Fibroblast of the conjunctiva (primary cell): ENCODE measurements around the gene STEAP3.
"Not testable (repeated sequence)": the region's sequence is repeated elsewhere in the genome, so short reads cannot be mapped to it uniquely, and the experiment has no call there.

Experiments
- DNase-seq: peaks from one replicate; pipeline ENCODE4 v3.0.0-alpha.2; 2010; ENCODE audit warnings: low read depth

STEAP3 gene

DNA sequence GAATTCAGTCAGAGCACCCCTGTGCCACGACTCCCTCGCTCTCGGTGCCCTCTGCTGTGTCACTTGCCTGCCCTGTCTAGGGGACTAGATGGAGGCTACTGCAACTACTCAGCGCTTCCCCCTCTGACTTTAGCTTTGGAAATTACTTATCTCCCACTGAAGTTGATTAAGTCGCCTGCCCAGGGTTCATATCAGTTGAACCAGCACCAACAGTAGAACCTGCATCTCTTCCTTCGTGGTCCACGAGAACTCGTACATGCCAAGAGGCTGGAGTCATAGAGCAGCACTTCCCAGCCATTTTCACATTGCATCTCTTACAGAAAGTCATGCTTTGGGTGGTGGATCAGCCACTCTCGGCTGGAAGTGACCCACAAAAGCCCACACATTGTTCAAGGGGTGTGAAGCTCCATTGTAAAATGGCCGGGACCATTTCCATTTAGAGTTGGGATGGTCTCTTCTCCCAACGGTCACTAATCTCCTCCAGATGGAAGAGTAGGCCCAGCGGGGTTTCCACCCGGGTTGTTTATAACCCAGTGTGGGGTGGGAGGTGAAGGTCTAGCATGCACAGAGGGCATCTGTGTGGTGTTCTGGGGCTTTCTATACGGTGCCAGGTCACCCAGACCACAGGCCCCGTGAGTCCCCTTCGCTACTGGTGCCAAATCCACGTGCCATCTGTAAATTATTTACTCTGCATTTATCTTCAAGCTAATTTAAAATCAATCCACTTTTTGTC lies 38.0 kb downstream of the STEAP3 start:
- DNase-seq, result no peak

GRCh38 chr2:119263025-119263424 lies 39.4 kb downstream of the STEAP3 start:
- DNase-seq, result no peak

DNA sequence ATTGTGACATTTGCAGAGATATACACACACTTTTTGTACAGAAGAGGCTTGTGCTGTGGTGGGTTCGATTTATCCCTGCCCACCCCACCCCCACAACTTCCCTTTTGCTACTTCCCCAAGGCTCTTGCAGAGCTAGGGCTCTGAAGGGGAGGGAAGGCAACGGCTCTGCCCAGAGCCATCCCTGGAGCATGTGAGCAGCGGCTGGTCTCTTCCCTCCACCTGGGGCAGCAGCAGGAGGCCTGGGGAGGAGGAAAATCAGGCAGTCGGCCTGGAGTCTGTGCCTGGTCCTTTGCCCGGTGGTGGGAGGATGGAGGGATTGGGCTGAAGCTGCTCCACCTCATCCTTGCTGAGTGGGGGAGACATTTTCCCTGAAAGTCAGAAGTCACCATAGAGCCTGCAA lies 40.0 kb downstream of the STEAP3 start:
- DNase-seq, result no peak

- no peak for DNase-seq
Observed at GRCh38 chr2:119264781-119265692, 41.4 kb downstream of the STEAP3 start.

DNA sequence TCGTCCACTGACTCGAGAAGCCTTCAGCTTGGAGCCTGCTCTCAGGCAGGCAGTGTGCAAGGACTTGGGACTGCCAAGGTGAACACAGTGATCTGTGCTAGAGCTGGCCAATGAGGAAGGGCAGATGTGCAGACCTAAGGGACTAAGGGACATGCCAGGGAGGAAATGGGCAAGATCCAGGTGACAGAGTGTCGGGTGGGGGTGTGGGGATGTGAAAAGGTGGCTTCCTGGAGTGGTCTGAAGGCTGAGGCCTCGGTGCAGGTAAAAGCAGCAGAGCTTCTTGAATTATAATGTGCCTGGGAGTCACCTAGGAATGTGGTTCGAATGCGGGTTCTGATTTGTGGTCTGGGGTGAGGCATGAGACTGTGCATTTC lies 42.0 kb downstream of the STEAP3 start:
- no peak for DNase-seq

DNA sequence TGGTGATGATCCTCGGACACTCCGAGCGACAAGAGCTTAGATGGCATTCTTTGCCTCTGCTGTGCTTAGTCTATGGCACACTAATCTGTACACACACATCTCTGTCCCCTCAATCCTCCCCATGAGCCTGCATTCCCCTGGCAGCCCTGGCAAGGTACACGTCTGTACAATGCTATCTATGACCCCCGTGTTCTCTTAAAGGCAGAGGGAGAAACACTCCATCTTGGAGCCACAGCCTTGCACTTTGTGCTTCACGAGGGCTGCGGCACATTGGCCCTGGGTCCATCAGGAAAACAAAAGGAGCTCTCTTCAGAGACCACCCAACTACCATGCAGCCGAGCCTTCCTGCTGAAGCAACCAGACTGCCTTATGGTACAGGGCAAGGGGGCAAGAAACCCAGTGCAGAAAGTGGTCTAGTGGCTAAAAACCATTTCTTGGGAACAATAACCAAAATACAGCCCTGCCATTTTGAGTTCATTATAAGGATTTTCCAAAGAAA lies 42.5 kb downstream of the STEAP3 start:
- no peak for DNase-seq

- DNase-seq, result no peak
Observed at GRCh38 chr2:119267604-119268003, 44.0 kb downstream of the STEAP3 start.

DNA sequence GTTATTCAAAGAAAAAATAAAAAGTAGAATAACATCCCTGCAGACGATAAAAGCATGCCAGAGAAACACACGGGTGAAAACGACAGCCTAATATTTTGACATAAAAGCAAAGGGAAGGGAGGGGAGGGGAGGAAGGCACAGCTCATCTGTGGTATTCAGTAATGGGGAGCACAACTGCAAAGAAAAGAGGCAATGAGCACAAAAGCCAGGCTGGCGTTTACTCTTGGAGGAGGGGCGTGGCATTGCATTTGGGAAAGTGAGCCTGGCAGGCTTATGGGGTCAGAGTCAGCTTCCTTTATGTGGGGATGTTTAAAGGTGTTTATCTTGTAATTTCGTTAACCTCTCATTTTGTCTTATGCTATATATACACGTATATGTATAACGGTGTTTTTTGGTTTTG lies 53.2 kb downstream of the STEAP3 start:
- no peak for DNase-seq

GRCh38 chr2:119278385-119278784 lies 54.8 kb downstream of the STEAP3 start:
- not testable (repeated sequence) for DNase-seq

- DNase-seq, result no peak
Observed at GRCh38 chr2:119278946-119279345, 55.3 kb downstream of the STEAP3 start.

- no peak for DNase-seq
Observed at GRCh38 chr2:119279666-119280065, 56.0 kb downstream of the STEAP3 start.

DNA sequence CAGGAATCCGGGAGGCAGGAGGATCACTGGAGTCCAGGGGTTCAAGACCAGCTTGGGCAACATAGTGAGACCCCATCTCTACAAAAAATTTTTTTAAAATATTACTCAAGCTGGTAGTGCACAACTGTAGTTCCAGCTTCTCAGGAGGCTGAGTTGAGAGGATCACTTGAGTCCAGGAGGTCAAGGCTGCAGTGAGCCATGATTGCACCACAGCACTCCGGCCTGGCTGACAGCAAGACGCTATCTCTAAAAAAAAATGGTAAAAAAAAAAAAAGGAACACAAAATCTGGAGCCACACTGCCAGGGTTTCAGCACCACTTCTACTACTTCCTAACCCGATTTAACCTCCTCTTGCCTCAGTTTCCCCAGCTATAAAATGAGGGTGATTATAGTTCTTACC lies 57.0 kb downstream of the STEAP3 start:
- no peak for DNase-seq

- DNase-seq, result no peak
Observed at GRCh38 chr2:119282146-119282995, 58.7 kb downstream of the STEAP3 start.

GRCh38 chr2:119282996-119283511 lies 59.4 kb downstream of the STEAP3 start:
- DNase-seq, result no peak

DNA sequence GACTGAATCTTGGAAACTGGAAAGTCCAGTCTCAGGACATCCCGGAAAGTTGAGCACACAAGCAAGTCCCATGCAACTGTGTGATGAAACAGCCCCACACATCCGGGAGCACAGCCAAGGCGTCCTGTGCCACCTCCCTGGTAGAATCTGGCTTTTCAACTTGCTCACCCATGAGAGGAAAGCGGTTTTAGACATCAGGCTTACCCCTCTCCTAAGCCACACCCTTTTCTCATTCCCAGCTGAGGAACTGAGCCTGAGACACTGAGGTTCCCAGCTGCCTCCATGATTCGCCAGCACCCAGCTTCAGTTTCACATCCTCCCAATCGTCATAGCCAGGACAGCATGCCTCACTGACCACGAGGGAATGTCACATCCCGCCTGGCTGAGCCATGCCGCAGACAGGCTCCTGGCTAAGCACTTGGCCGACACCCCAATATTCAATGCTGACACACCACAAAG lies 60.3 kb downstream of the STEAP3 start:
- DNase-seq, result peak; percentile 34

DNA sequence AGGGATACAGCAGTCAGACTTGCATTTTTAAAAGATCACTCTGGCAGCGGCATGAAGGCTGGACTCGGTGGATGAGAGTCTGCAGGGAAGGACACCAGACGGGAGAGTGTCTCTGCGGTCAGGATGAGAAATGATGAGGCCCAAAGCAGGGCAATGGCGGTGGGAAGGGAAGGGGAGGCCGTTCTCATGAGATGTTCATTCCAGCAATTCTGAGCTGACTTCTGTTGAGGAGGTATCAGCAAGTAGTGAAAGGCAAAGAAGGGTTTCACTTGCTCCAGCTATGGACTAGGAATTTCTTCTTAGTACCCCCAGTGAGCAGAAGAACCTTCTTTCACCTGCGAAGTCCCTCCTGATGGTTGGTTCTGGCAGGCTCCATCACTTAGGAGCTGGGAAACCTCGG lies 63.0 kb downstream of the STEAP3 start:
- DNase-seq, result no peak

- no peak for DNase-seq
Observed at GRCh38 chr2:119288576-119288975, 64.9 kb downstream of the STEAP3 start.

GRCh38 chr2:119289093-119289492 lies 65.5 kb downstream of the STEAP3 start:
- DNase-seq, result no peak

DNA sequence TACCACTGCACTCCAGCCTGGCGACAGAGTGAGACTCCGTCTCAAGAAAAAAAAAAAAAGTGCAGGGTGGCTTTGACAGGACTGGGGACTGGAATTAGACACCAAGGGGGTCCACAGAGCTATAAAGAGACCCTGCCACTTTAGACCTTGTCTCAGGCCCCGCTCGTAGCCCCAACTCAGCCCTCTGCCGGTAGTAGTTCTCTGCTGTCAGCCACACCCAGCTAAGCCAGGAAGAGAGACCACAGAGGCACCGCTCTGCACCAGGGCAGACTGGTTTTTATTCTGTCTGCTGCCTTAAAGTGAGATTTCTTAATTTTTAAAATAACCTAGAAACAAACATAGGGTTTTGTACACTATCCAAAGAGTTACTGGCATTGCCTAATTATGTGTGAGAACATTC lies 66.0 kb downstream of the STEAP3 start:
- DNase-seq, result no peak

- DNase-seq, result no peak
Observed at GRCh38 chr2:119290859-119291587, 67.4 kb downstream of the STEAP3 start.

- DNase-seq, result no peak
Observed at GRCh38 chr2:119291588-119292167, 68.0 kb downstream of the STEAP3 start.
